Neural cell (in vitro differentiated cells): ENCODE results near the gene ATP2A2. TPM values are rescaled to one million over a fixed set of nuclear protein-coding genes. Genes with fewer than 3 reads are reported as not detected.
"Not testable (repeated sequence)": the region's sequence is repeated elsewhere in the genome, so short reads cannot be mapped to it uniquely, and the experiment has no call there.

ENCODE experiments used
- H2AFZ ChIP-seq: fragments of 200-600, 300-800 bp; sonication (generic), shearing (Covaris generic); 2 replicates; pipeline ENCODE4 v1.6.0; 2014; ENCODE audit warnings: low read depth, mild to moderate bottlenecking, antibody characterized with exemption, low read length, moderate library complexity
- H3F3A ChIP-seq: fragments of 200-600 bp; shearing (Covaris generic); 2 replicates; pipeline ENCODE4 v1.6.1; 2016; ENCODE audit warnings: mild to moderate bottlenecking, moderate library complexity, mixed read lengths, antibody characterized with exemption, low read length; ENCODE audit not compliant: insufficient read depth, poor library complexity, severe bottlenecking
- H3K27ac ChIP-seq: fragments of 200-600, 300-800 bp; sonication (generic), shearing (Covaris generic); 2 replicates; pipeline ENCODE4 v1.5.1; 2014; ENCODE audit warnings: mild to moderate bottlenecking, low read length, moderate library complexity
- H3K27me3 ChIP-seq: fragments of 300-800, 200-600 bp; sonication (generic), shearing (Covaris generic); 2 replicates; pipeline ENCODE4 v1.6.0; 2014; ENCODE audit warnings: mild to moderate bottlenecking, low read depth, low read length, moderate library complexity; ENCODE audit not compliant: insufficient read depth
- H3K36me3 ChIP-seq: fragments of 300-800, 200-600 bp; sonication (generic), shearing (Covaris generic); 2 replicates; pipeline ENCODE4 v1.5.1; 2014; ENCODE audit warnings: mild to moderate bottlenecking, antibody characterized with exemption, low read length, moderate library complexity; ENCODE audit not compliant: insufficient read depth
- H3K4me2 ChIP-seq: fragments of 300-800, 200-600 bp; sonication (generic), shearing (Covaris generic); 2 replicates; pipeline ENCODE4 v1.6.0; 2014; ENCODE audit warnings: mild to moderate bottlenecking, low read length
- H3K4me3 ChIP-seq: fragments of 300-800, 200-600 bp; sonication (generic), shearing (Covaris generic); 2 replicates; pipeline ENCODE4 v1.5.1; 2014; ENCODE audit warnings: mild to moderate bottlenecking, low read length, moderate library complexity
- H3K79me2 ChIP-seq: fragments of 200-600 bp; shearing (Covaris generic); replicated peaks from 2 replicates; pipeline ENCODE4 v1.6.0; 2014; ENCODE audit warnings: mild to moderate bottlenecking, low read length, moderate library complexity; ENCODE audit not compliant: insufficient read depth
- H3K9ac ChIP-seq: fragments of 300-800, 200-600 bp; sonication (generic), shearing (Covaris generic); 2 replicates; pipeline ENCODE4 v1.6.1; 2016; ENCODE audit warnings: mild to moderate bottlenecking, low read length, mixed read lengths
- H3K9me2 ChIP-seq: fragments of 200-600 bp; shearing (Covaris generic); 2 replicates; pipeline ENCODE4 v1.6.1; 2016; ENCODE audit warnings: mild to moderate bottlenecking, low read length, mixed read lengths; ENCODE audit not compliant: insufficient read depth
- H3K9me3 ChIP-seq: fragments of 200-600, 300-800 bp; sonication (generic), shearing (Covaris generic); 2 replicates; pipeline ENCODE4 v1.6.1; 2016; ENCODE audit warnings: mild to moderate bottlenecking, mixed run types, low read length, moderate library complexity, mixed read lengths
- H4K20me1 ChIP-seq: fragments of 200-600 bp; shearing (Covaris generic); 2 replicates; pipeline ENCODE4 v1.6.1; 2016; ENCODE audit warnings: mild to moderate bottlenecking, mixed run types; ENCODE audit not compliant: insufficient read depth
- EP300 ChIP-seq: fragments of 450-650 bp; conservative IDR thresholded peaks from 2 replicates; pipeline ENCODE4 v1.6.1; 2014; ENCODE audit warnings: antibody characterized with exemption, mild to moderate bottlenecking, moderate library complexity; ENCODE audit not compliant: poor library complexity, severe bottlenecking
- EZH2 ChIP-seq: fragments of 200-600, 300-800 bp; shearing (Covaris generic), sonication (generic); IDR thresholded peaks from 2 replicates; pipeline ENCODE4 v1.6.1; 2014; ENCODE audit warnings: antibody characterized with exemption, low read length, borderline replicate concordance, mild to moderate bottlenecking; ENCODE audit not compliant: insufficient read depth, poor library complexity, severe bottlenecking
- MXI1 ChIP-seq: fragments of 450-650 bp; conservative IDR thresholded peaks from 2 replicates; pipeline ENCODE4 v1.6.1; 2014; ENCODE audit warnings: antibody characterized with exemption, mild to moderate bottlenecking; ENCODE audit not compliant: poor library complexity, severe bottlenecking
- POLR2AphosphoS5 ChIP-seq: IDR thresholded peaks from 2 replicates; pipeline ENCODE4 v1.6.1; 2012
- RAD21 ChIP-seq: fragments of 450-650 bp; conservative IDR thresholded peaks from 2 replicates; pipeline ENCODE4 v1.6.1; 2014; ENCODE audit warnings: antibody characterized with exemption, mild to moderate bottlenecking, moderate library complexity
- SMC3 ChIP-seq: fragments of 450-650 bp; conservative IDR thresholded peaks from 2 replicates; pipeline ENCODE4 v1.6.1; 2014; ENCODE audit warnings: antibody characterized with exemption, mild to moderate bottlenecking, moderate library complexity; ENCODE audit not compliant: poor library complexity
- TAF1 ChIP-seq: IDR thresholded peaks from 2 replicates; pipeline ENCODE4 v1.6.1; 2012; ENCODE audit warnings: low read depth
- polyA plus RNA-seq: library from polyadenylated mRNA; depleted of rRNA; stranded (reverse); fragments of >200 nt; gene quantifications from 2 replicates; pipeline ENCODE4 v1.2.3, GENCODE V29; 2014
- TF ChIP-seq, protein P1 (sequence below): fragments of 450-650 bp; IDR thresholded peaks from 2 replicates; pipeline ENCODE4 v1.5.1; 2014; ENCODE audit warnings: antibody characterized with exemption, mild to moderate bottlenecking, moderate library complexity; ENCODE audit not compliant: poor library complexity, severe bottlenecking
- TF ChIP-seq, protein P2 (sequence below): IDR thresholded peaks from 2 replicates; pipeline ENCODE4 v1.6.1; 2012; ENCODE audit warnings: borderline replicate concordance

ATP2A2 gene
- polyA plus RNA-seq, 1 donor from 2014 or later: 49.0 TPM

DNA sequence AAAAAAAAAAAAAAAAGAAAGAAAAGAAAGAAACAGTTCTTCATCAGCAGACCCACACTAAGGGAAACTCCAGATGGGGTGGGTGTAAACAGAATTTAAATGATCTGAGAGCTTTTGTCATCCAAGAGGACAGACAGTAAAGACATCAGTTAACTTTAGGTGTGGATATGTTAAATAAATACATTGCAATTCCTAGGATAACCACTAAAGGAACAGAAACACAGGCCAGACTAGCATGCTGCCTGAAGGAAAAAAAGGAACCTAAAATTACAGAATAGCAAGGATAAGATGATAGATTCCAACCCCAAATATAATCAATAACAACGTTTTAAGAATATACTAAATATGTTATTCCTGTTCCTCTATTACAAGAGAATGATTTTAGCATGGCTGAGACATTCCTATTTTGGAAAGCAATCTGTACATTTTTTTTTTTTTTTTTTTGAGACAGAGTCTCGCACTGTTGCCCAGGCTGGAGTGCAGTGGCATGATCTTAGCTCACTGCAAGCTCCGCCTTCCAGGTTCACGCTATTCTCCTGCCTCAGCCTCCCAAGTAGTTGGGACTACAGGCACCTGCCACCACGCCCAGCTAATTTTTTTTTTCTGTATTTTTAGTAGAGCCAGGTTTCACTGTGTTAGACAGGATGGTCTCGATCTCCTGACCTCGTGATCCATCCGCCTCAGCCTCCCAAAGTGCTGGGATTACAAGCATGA lies 77.5 kb downstream of the ATP2A2 start:
- H3K9ac ChIP-seq, H3K27ac ChIP-seq, H3K4me2 ChIP-seq, H4K20me1 ChIP-seq, H3K36me3 ChIP-seq, H3K79me2 ChIP-seq, H3K9me3 ChIP-seq, H3K4me3 ChIP-seq, H3K27me3 ChIP-seq, H2AFZ ChIP-seq, H3K9me2 ChIP-seq, H3F3A ChIP-seq: not testable (repeated sequence)
- TF ChIP-seq, protein P1, sequence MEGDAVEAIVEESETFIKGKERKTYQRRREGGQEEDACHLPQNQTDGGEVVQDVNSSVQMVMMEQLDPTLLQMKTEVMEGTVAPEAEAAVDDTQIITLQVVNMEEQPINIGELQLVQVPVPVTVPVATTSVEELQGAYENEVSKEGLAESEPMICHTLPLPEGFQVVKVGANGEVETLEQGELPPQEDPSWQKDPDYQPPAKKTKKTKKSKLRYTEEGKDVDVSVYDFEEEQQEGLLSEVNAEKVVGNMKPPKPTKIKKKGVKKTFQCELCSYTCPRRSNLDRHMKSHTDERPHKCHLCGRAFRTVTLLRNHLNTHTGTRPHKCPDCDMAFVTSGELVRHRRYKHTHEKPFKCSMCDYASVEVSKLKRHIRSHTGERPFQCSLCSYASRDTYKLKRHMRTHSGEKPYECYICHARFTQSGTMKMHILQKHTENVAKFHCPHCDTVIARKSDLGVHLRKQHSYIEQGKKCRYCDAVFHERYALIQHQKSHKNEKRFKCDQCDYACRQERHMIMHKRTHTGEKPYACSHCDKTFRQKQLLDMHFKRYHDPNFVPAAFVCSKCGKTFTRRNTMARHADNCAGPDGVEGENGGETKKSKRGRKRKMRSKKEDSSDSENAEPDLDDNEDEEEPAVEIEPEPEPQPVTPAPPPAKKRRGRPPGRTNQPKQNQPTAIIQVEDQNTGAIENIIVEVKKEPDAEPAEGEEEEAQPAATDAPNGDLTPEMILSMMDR: peak; percentile 43

DNA sequence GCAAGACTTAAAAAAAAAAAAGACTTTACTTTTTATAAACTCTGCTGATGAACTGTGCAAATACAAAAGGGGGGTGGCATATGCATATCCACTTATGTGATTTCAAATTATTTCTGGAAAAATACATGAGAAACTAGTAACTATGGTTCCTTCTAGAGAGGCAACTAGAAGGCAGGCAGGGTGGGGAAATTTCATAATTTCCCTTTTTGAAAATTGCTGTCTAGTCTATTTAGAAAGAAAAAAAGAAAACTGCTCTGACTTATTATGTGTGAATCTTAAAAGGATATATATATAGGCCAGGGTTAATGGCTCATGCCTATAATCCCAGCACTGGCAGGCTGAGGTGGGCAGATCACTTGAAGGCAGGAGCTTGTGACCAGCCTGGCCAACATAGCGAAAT lies 80.2 kb downstream of the ATP2A2 start:
- no peak overlapping the region for H3K27ac ChIP-seq
- no peak overlapping the region for H2AFZ ChIP-seq
- H3K4me2 ChIP-seq: no peak overlapping the region
- no peaks in the 10 kb centered on the region for H4K20me1 ChIP-seq
- H3K9me3 ChIP-seq: no peaks in the 10 kb centered on the region
- no peaks in the 10 kb centered on the region for H3K36me3 ChIP-seq
- no peak overlapping the region for H3K4me3 ChIP-seq
- no peaks in the 10 kb centered on the region for H3K9me2 ChIP-seq
- no peaks in the 10 kb centered on the region for H3F3A ChIP-seq
- H3K79me2 ChIP-seq: no peaks in the 10 kb centered on the region
- no peak overlapping the region for H3K9ac ChIP-seq
- H3K27me3 ChIP-seq: no peaks in the 10 kb centered on the region
- TF ChIP-seq SMC3 (no peak), EP300 (no peak), RAD21 (no peak), MXI1 (no peak)

DNA sequence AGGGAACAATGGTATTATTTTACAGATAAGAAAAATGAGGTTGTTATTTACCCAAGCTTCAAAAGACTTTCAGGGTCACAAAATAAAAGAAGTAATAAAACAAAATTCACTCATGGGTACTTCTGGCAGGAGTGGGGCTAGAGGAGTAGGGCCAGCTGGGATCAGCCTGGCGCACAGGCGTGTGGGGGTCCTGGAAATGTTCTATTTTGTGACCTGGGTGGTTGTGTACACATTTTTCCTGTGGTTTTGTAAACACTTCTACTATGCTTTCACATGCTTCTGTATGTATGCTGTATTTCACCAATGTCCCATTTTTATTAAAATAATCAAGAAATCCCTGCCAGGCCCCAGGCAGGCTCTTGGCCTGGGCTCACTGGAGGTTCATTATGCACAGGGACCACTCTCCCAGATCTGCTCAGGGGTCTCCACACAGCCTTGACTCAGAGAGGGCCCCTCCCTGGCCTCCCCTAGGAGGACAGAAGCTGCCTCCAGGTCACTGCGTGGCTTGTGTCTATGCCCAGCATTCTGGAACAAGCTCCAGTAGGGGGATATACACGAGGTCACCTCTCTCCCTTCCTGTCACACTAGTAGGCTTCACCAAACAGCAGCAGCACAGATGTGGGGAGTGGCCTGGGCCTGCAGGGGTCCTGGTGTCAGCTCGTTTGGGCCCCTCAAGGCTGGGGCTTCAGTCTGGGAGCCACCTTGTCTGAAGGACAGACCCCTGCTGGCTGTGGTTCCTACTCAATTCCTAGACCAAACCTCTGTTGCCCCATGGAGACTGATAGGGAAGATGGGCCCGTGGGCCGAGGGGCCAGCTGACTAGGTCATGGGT lies 84.7 kb downstream of the ATP2A2 start:
- Histone ChIP-seq H3K4me3 (no peak overlapping the region), H3K9me2 (no peaks in the 10 kb centered on the region), H3K4me2 (no peak overlapping the region), H4K20me1 (no peaks in the 10 kb centered on the region), H3K9me3 (no peaks in the 10 kb centered on the region), H3F3A (no peaks in the 10 kb centered on the region), H3K27me3 (no peaks in the 10 kb centered on the region), H3K27ac (no peak overlapping the region), H3K79me2 (no peaks in the 10 kb centered on the region), H3K36me3 (no peaks in the 10 kb centered on the region), H3K9ac (no peak overlapping the region), H2AFZ (no peak overlapping the region)
- TF ChIP-seq, protein P1: no peak
- TF ChIP-seq TAF1: no peak
- TF ChIP-seq POLR2AphosphoS5: no peak
- TF ChIP-seq MXI1: no peak
- no peak for TF ChIP-seq SMC3
- TF ChIP-seq EP300: no peak
- TF ChIP-seq, protein P2, sequence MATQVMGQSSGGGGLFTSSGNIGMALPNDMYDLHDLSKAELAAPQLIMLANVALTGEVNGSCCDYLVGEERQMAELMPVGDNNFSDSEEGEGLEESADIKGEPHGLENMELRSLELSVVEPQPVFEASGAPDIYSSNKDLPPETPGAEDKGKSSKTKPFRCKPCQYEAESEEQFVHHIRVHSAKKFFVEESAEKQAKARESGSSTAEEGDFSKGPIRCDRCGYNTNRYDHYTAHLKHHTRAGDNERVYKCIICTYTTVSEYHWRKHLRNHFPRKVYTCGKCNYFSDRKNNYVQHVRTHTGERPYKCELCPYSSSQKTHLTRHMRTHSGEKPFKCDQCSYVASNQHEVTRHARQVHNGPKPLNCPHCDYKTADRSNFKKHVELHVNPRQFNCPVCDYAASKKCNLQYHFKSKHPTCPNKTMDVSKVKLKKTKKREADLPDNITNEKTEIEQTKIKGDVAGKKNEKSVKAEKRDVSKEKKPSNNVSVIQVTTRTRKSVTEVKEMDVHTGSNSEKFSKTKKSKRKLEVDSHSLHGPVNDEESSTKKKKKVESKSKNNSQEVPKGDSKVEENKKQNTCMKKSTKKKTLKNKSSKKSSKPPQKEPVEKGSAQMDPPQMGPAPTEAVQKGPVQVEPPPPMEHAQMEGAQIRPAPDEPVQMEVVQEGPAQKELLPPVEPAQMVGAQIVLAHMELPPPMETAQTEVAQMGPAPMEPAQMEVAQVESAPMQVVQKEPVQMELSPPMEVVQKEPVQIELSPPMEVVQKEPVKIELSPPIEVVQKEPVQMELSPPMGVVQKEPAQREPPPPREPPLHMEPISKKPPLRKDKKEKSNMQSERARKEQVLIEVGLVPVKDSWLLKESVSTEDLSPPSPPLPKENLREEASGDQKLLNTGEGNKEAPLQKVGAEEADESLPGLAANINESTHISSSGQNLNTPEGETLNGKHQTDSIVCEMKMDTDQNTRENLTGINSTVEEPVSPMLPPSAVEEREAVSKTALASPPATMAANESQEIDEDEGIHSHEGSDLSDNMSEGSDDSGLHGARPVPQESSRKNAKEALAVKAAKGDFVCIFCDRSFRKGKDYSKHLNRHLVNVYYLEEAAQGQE: no peak
- no peak for TF ChIP-seq RAD21
- TF ChIP-seq EZH2: no peak
